ENCODE data around the gene PTEN. TPM values are rescaled to one million over a fixed set of nuclear protein-coding genes. Genes with fewer than 3 reads are reported as not detected.
"Not testable (repeated sequence)": the region's sequence is repeated elsewhere in the genome, so short reads cannot be mapped to it uniquely, and the experiment has no call there.

The PTEN gene
- total RNA-seq, 1 experiment from 2014 or later: 44.6 TPM

GRCh38 chr10:87843714-87844113 is 19.7 kb upstream of the PTEN start:
- no peak overlapping the region for H3K4me3 Mint-ChIP-seq (ENCODE audit: low read depth, unreplicated experiment)
- no peak for TF ChIP-seq CTCF (IDR thresholded peaks at IDR 0.05; ENCODE audit: unreplicated experiment)
- no peaks in the 10 kb centered on the region for H3K27me3 Mint-ChIP-seq (ENCODE audit: unreplicated experiment)
- H3K27ac Mint-ChIP-seq (ENCODE audit: unreplicated experiment): no peak overlapping the region
- H3K4me1 Mint-ChIP-seq (ENCODE audit: low read depth, unreplicated experiment): peaks cover 29% of the 10 kb centered on the region
- H3K9me3 Mint-ChIP-seq (ENCODE audit: low read depth, unreplicated experiment): no peaks in the 10 kb centered on the region
- intact Hi-C loops (cut with micrococcal nuclease; ENCODE audit: unreplicated experiment): no loop called here
- no peak for DNase-seq
- BruUV-seq (replicated peaks): no TSS peak
- H3K36me3 Mint-ChIP-seq (ENCODE audit: insufficient read depth, unreplicated experiment): peaks cover 7% of the 10 kb centered on the region
- CTCF ChIA-PET: no interaction called here

- no TSS peak for BruUV-seq (replicated peaks)
- Mint-ChIP-seq H3K27me3 (ENCODE audit: unreplicated experiment) (no peaks in the 10 kb centered on the region), H3K4me1 (ENCODE audit: low read depth, unreplicated experiment) (peaks cover 31% of the 10 kb centered on the region), H3K9me3 (ENCODE audit: low read depth, unreplicated experiment) (no peaks in the 10 kb centered on the region), H3K4me3 (ENCODE audit: low read depth, unreplicated experiment) (no peak overlapping the region), H3K36me3 (ENCODE audit: insufficient read depth, unreplicated experiment) (peaks cover 7% of the 10 kb centered on the region), H3K27ac (ENCODE audit: unreplicated experiment) (peak overlapping the region; percentile 69)
- intact Hi-C loops (cut with micrococcal nuclease; ENCODE audit: unreplicated experiment): no loop called here
- DNase-seq: peak; percentile 23
- CTCF ChIA-PET: interaction anchor here (0.6 to 1.3 kb wide), 2 partner anchors 16 to 21 kb away, joined by 3 to 4 read pairs; no protein-coding TSS in a partner anchor
- no peak for TF ChIP-seq CTCF (IDR thresholded peaks at IDR 0.05; ENCODE audit: unreplicated experiment)
Measured at GRCh38 chr10:87844837-87845623, 18.4 kb upstream of the PTEN start.

GRCh38 chr10:87845624-87845998 is 17.8 kb upstream of the PTEN start:
- CTCF ChIA-PET: interaction anchor here (0.6 to 1.3 kb wide), 3 partner anchors 16 to 45 kb away, joined by 3 to 4 read pairs (median 3); no protein-coding TSS in a partner anchor
- no peak overlapping the region for H3K4me3 Mint-ChIP-seq (ENCODE audit: low read depth, unreplicated experiment)
- BruUV-seq (replicated peaks): no TSS peak
- H3K9me3 Mint-ChIP-seq (ENCODE audit: low read depth, unreplicated experiment): no peaks in the 10 kb centered on the region
- DNase-seq: no peak
- TF ChIP-seq CTCF (IDR thresholded peaks at IDR 0.05; ENCODE audit: unreplicated experiment): no peak
- H3K27me3 Mint-ChIP-seq (ENCODE audit: unreplicated experiment): no peaks in the 10 kb centered on the region
- peaks cover 37% of the 10 kb centered on the region for H3K4me1 Mint-ChIP-seq (ENCODE audit: low read depth, unreplicated experiment)
- peak overlapping the region; percentile 52 for H3K27ac Mint-ChIP-seq (ENCODE audit: unreplicated experiment)
- H3K36me3 Mint-ChIP-seq (ENCODE audit: insufficient read depth, unreplicated experiment): peaks cover 7% of the 10 kb centered on the region
- intact Hi-C loops (cut with micrococcal nuclease; ENCODE audit: unreplicated experiment): no loop called here

- Mint-ChIP-seq H3K36me3 (ENCODE audit: insufficient read depth, unreplicated experiment) (peaks cover 7% of the 10 kb centered on the region), H3K4me3 (ENCODE audit: low read depth, unreplicated experiment) (no peak overlapping the region), H3K27ac (ENCODE audit: unreplicated experiment) (peak overlapping the region; percentile 52), H3K4me1 (ENCODE audit: low read depth, unreplicated experiment) (peaks cover 41% of the 10 kb centered on the region), H3K27me3 (ENCODE audit: unreplicated experiment) (no peaks in the 10 kb centered on the region), H3K9me3 (ENCODE audit: low read depth, unreplicated experiment) (no peaks in the 10 kb centered on the region)
- TF ChIP-seq CTCF (IDR thresholded peaks at IDR 0.05; ENCODE audit: unreplicated experiment): no peak
- DNase-seq: no peak
- CTCF ChIA-PET: interaction anchor here (0.7 to 1.3 kb wide), 2 partner anchors 15 to 45 kb away, joined by 3 to 4 read pairs; no protein-coding TSS in a partner anchor
- intact Hi-C loops (cut with micrococcal nuclease; ENCODE audit: unreplicated experiment): no loop called here
- no TSS peak for BruUV-seq (replicated peaks)
Measured at GRCh38 chr10:87846023-87846422, 17.4 kb upstream of the PTEN start.

GRCh38 chr10:87846711-87847110 is 16.7 kb upstream of the PTEN start:
- intact Hi-C loops (cut with micrococcal nuclease; ENCODE audit: unreplicated experiment); CTCF ChIA-PET; BruUV-seq (replicated peaks); H3K4me3 Mint-ChIP-seq (ENCODE audit: low read depth, unreplicated experiment); DNase-seq; H3K9me3 Mint-ChIP-seq (ENCODE audit: low read depth, unreplicated experiment); H3K27me3 Mint-ChIP-seq (ENCODE audit: unreplicated experiment); H3K36me3 Mint-ChIP-seq (ENCODE audit: insufficient read depth, unreplicated experiment); H3K27ac Mint-ChIP-seq (ENCODE audit: unreplicated experiment): not testable (repeated sequence)
- peaks cover 47% of the 10 kb centered on the region for H3K4me1 Mint-ChIP-seq (ENCODE audit: low read depth, unreplicated experiment)
